B cell (primary cell): ENCODE results near the gene CDC42SE2. TPM values are rescaled to one million over a fixed set of nuclear protein-coding genes. Genes with fewer than 3 reads are reported as not detected.
A peak's percentile ranks its signal among the peaks of the same experiment; 100 is the strongest.

Experiments
- ATAC-seq: fragments of 200-7000 bp; cut with Tn5 transposase; one replicate; pipeline ENCODE4 v1.10.0; 2021; ENCODE audit warnings: low read depth, mild to moderate bottlenecking, moderate number of reproducible peaks, moderate library complexity
- CTCF ChIA-PET: fragments of 350-600 bp; sonication (Branson Sonifier 250); formaldehyde crosslinking; loops from one replicate; lab custom pipeline; 2021; ENCODE audit warnings: antibody characterized with exemption, inconsistent platforms; lab: Charles Lee
- POLR2A ChIA-PET: fragments of 350-600 bp; sonication (Branson Sonifier 250); formaldehyde crosslinking; loops from one replicate; lab custom pipeline; 2021; ENCODE audit warnings: antibody characterized with exemption; lab: Charles Lee
- DNase-seq: peaks from one replicate; pipeline ENCODE4 v3.0.0; 2013
- H2AFZ ChIP-seq: 2 replicates; pipeline ENCODE4 v1.6.1; 2012; ENCODE audit warnings: mild to moderate bottlenecking, low read depth, low read length; ENCODE audit not compliant: insufficient read depth, poor library complexity, severe bottlenecking
- H3K27ac ChIP-seq, 2 donors: 1 replicate in 1 of 2; 2 replicates in 1 of 2; pipeline ENCODE4 v1.5.1; 2012 to 2013; ENCODE audit warnings: low read length in 2 of 2, mild to moderate bottlenecking in 2 of 2, moderate library complexity in 1 of 2
- H3K27me3 ChIP-seq, 4 experiments: fragments of 200-600 bp in 1 of 4; sonication (generic) in 1 of 4; replicated peaks in 1 of 4; 1 replicate in 2 of 4; 2 replicates in 2 of 4; pipeline versions ENCODE4 v1.6.1 to v1.7.0; 2013 to 2016; ENCODE audit warnings: low read length in 3 of 4, mild to moderate bottlenecking in 2 of 4, mixed read lengths in 1 of 4, moderate library complexity in 1 of 4; ENCODE audit not compliant: insufficient read depth in 4 of 4, control insufficient read depth in 3 of 4; ENCODE audit errors: control extremely low read depth in 1 of 4
- H3K36me3 ChIP-seq, 2 experiments: replicated peaks in 1 of 2; 1 replicate in 1 of 2; 2 replicates in 1 of 2; pipeline versions ENCODE4 v1.6.1 to v1.7.1; 2013; ENCODE audit warnings: low read length in 1 of 2; ENCODE audit not compliant: insufficient read depth in 2 of 2, control insufficient read depth in 1 of 2; ENCODE audit errors: control extremely low read depth in 1 of 2, extremely low read depth in 1 of 2
- H3K4me1 ChIP-seq, 2 donors: fragments of 200-600 bp in 1 of 2; sonication (generic) in 1 of 2; 1 replicate in 1 of 2; 2 replicates in 1 of 2; pipeline versions ENCODE4 v1.5.1 to v1.6.1; 2013 to 2017; ENCODE audit warnings: low read length in 2 of 2; ENCODE audit not compliant: control insufficient read depth in 2 of 2, insufficient read depth in 2 of 2
- H3K4me2 ChIP-seq: replicated peaks from 2 replicates; pipeline ENCODE3; 2012; ENCODE audit warnings: mild to moderate bottlenecking, low read depth, low read length; ENCODE audit not compliant: poor library complexity, severe bottlenecking
- H3K4me3 ChIP-seq, 5 experiments: fragments of 200-600 bp in 1 of 5; sonication (generic) in 1 of 5; 1 replicate in 3 of 5; 2 replicates in 2 of 5; pipeline versions ENCODE4 v1.5.1 to v1.7.0; 2011 to 2016; ENCODE audit warnings: low read length in 4 of 5, mild to moderate bottlenecking in 4 of 5, low read depth in 2 of 5, control low read depth in 1 of 5, moderate library complexity in 1 of 5; ENCODE audit not compliant: insufficient read depth in 1 of 5; ENCODE audit errors: control extremely low read depth in 1 of 5, extremely low read depth in 1 of 5
- H3K79me2 ChIP-seq: fragments of 200-600 bp; sonication (generic); one replicate; pipeline ENCODE4 v1.6.0; 2016; ENCODE audit warnings: low read length; ENCODE audit not compliant: control insufficient read depth, insufficient read depth
- H3K9ac ChIP-seq: fragments of 200-600 bp; sonication (generic); 2 replicates; pipeline ENCODE4 v1.6.1; 2017; ENCODE audit warnings: mild to moderate bottlenecking, low read length, moderate library complexity
- H3K9me3 ChIP-seq, 3 donors: one replicate each; pipeline versions ENCODE4 v1.6.1 to v1.7.1; 2013; ENCODE audit warnings: low read length in 2 of 3; ENCODE audit not compliant: control insufficient read depth in 2 of 3, insufficient read depth in 1 of 3; ENCODE audit errors: control extremely low read depth in 1 of 3
- H4K20me1 ChIP-seq: 2 replicates; pipeline ENCODE4 v1.6.0; 2012; ENCODE audit warnings: mild to moderate bottlenecking, low read length; ENCODE audit not compliant: insufficient read depth, control insufficient read depth, poor library complexity, severe bottlenecking
- H3K27ac Mint-ChIP-seq: one replicate; pipeline ENCODE4 v1.8.0; 2021; ENCODE audit warnings: mixed read lengths
- H3K27me3 Mint-ChIP-seq: one replicate; pipeline ENCODE4 v1.8.0; 2021; ENCODE audit warnings: mixed read lengths
- H3K4me1 Mint-ChIP-seq: one replicate; pipeline ENCODE4 v1.8.0; 2021; ENCODE audit warnings: mixed read lengths
- H3K4me3 Mint-ChIP-seq: one replicate; pipeline ENCODE4 v1.8.0; 2021; ENCODE audit warnings: mixed read lengths
- H3K9me3 Mint-ChIP-seq: one replicate; pipeline ENCODE4 v1.8.0; 2022; ENCODE audit warnings: mixed read lengths; ENCODE audit not compliant: insufficient read depth
- EZH2 ChIP-seq: IDR thresholded peaks from 2 replicates; pipeline ENCODE4 v1.6.1; 2012; ENCODE audit warnings: borderline replicate concordance, low read depth, mild to moderate bottlenecking, moderate library complexity, low read length; ENCODE audit not compliant: insufficient read depth, poor library complexity, severe bottlenecking
- WGBS: methylation state at CpG from one replicate; pipeline ENCODE4 v1.1.5; 2013; ENCODE audit warnings: missing lambda C conversion rate; ENCODE audit not compliant: insufficient coverage; 5-methylcytosine and 5-hydroxymethylcytosine counted together
- intact Hi-C: fragments of 100-400 bp; cut with micrococcal nuclease; formaldehyde crosslinking; loops from one replicate; pipeline ENCODE4 v1.10.0; 2022
- polyA plus RNA-seq: library from polyadenylated mRNA; depleted of rRNA; stranded (reverse); fragments of >200 nt; gene quantifications from 2 replicates; pipeline ENCODE4 v1.2.3, GENCODE V29; 2012
- total RNA-seq, 2 donors: library from RNA; stranded (reverse); fragments of 120-200 nt in 1 of 2; gene quantifications; 1 replicate in 1 of 2; 2 replicates in 1 of 2; pipeline versions ENCODE4 v1.2.3 to v1.2.4, GENCODE V29; 2013 to 2022
- TF ChIP-seq, protein P1 (sequence below): fragments of 200-600 bp; IDR thresholded peaks from one replicate; pipeline ENCODE4 v1.8.0; 2022; ENCODE audit warnings: antibody characterized with exemption, mild to moderate bottlenecking

Gene CDC42SE2
- total and polyA plus RNA-seq, 2 donors (not counting 1 experiment from before 2014, with no cell fraction given) = 42.5 to 161 TPM

DNA sequence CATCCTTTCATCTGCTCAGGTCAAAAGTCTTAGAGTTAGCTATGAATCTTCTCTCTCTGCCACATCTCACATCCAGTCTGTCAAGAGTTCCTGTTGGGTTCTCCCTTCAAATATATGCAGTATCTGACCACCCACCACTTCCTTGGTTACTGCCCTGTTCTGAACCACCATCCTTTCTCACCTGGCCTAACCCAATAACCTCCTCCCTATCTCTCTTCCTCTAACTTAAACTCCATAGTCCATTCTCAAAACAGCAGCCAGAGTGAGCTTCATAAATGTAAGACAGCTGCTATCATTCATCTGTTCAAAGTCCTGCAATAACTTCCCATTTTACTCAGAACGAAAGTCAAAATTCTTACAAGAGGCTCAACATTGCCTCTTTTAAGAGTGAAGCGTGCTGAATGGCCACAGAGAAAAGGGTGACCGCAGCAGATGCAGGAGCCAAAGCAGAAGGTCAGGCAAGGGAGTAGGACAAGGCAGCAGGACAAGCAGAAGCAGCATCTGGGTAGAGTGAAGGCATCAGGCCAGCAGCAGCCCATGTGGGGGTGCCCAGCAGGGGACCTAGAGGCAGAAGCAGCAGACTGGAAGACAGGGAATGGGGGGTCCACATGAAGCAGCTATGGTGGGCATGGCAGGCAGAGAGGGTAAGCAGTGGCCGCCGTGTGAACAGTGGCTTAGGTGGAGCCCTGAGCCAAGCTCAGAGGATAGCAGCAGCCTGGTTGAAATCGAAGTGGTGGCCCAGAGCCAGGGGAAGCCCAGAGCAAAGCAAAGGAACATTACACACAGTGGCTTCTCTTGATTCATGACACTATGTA lies 39.3 kb upstream of the CDC42SE2 start:
- ChIA-PET CTCF (interaction anchor here (1.0 to 2.4 kb wide), 8 partner anchors 8 to 158 kb away, joined by 3 to 10 read pairs (median 6); partner anchors contain the start of gene CDC42SE2), POLR2A (interaction anchor here (0.5 to 1.9 kb wide), 5 partner anchors 12 to 61 kb away, joined by 3 to 8 read pairs (median 4); partner anchors contain the start of gene CDC42SE2)
- no peaks in the 10 kb centered on the region for H3K9me3 Mint-ChIP-seq
- H3K36me3 ChIP-seq = peaks cover 4 to 23% of the 10 kb centered on the region in 2 experiments
- intact Hi-C loops = loop anchor here (1.0 kb wide), 1 partner anchor 15 kb away; no protein-coding TSS in a partner anchor
- 47% methylated on average over 6 of the region's 6 CpGs for WGBS
- peak overlapping the region; percentile 59 to 75 for H3K27ac ChIP-seq
- no peak for TF ChIP-seq EZH2
- TF ChIP-seq, protein P1, sequence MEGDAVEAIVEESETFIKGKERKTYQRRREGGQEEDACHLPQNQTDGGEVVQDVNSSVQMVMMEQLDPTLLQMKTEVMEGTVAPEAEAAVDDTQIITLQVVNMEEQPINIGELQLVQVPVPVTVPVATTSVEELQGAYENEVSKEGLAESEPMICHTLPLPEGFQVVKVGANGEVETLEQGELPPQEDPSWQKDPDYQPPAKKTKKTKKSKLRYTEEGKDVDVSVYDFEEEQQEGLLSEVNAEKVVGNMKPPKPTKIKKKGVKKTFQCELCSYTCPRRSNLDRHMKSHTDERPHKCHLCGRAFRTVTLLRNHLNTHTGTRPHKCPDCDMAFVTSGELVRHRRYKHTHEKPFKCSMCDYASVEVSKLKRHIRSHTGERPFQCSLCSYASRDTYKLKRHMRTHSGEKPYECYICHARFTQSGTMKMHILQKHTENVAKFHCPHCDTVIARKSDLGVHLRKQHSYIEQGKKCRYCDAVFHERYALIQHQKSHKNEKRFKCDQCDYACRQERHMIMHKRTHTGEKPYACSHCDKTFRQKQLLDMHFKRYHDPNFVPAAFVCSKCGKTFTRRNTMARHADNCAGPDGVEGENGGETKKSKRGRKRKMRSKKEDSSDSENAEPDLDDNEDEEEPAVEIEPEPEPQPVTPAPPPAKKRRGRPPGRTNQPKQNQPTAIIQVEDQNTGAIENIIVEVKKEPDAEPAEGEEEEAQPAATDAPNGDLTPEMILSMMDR = no peak
- DNase-seq (peak; percentile 73), ATAC-seq (peak; percentile 82)
- H3K9me3 ChIP-seq = no peaks in the 10 kb centered on the region
- H3K4me1 Mint-ChIP-seq = peaks cover 21% of the 10 kb centered on the region
- peaks cover 48 to 51% of the 10 kb centered on the region in 2 donors for H3K4me1 ChIP-seq
- no peak overlapping the region for H3K27ac Mint-ChIP-seq
- H2AFZ ChIP-seq = no peak overlapping the region
- H3K4me3 ChIP-seq = peak overlapping the region in 1 of 5 experiments; percentile 8
- H3K4me2 ChIP-seq = peak overlapping the region; percentile 58
- H4K20me1 ChIP-seq = peaks cover 10% of the 10 kb centered on the region
- H3K27me3 ChIP-seq = no peaks in the 10 kb centered on the region
- peak overlapping the region; percentile 20 for H3K9ac ChIP-seq
- H3K79me2 ChIP-seq = peaks cover 94% of the 10 kb centered on the region
- H3K4me3 Mint-ChIP-seq = no peak overlapping the region
- no peaks in the 10 kb centered on the region for H3K27me3 Mint-ChIP-seq
